Measurements from ENCODE around the gene PLEKHN1.
A peak's percentile ranks its signal among the peaks of the same experiment; 100 is the strongest.

PLEKHN1 gene

DNA sequence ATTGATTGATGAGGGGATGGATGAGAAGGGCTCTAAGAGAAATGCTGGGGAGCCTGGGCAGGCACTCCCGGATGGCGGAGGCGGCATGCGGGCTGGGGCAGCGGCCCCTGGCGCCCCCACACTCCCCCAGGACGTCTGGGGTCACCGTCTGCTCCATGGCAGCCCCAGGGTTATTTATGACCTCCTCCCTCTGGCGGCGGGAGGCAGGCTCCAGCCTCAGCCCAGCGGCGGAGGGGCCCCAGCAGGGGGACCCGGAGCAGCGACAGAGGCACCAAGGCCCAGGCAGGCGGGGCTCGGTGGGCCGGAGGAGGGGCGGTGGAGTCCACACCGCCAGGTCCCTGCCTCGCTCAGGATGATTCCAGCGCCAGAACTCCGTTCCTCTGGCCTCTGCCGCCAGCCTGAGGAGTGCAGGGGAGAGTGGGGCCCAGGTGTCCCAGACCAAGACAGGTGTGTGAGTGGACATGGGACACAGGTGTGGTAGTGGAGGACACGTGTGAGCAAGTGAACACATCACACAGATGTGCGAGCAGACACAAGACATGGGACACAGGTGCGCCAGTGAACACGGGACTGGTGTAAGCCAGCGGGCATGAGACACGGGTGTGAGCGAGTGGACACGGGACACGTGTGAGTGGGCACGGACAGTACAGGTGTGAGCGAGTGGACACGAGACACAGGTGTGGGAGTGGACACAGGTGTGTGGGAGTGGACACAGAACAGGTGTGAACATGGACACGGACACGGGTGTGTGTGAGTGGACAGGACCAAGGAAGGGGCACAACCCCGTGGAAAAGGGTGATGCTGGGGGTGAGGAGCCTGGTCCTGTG is 45.1 kb upstream of the PLEKHN1 start (continued):
- TF ChIP-seq, protein P1, sequence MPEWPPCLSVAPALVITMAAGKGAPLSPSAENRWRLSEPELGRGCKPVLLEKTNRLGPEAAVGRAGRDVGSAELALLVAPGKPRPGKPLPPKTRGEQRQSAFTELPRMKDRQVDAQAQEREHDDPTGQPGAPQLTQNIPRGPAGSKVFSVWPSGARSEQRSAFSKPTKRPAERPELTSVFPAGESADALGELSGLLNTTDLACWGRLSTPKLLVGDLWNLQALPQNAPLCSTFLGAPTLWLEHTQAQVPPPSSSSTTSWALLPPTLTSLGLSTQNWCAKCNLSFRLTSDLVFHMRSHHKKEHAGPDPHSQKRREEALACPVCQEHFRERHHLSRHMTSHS (tag by site-specific recombination; IDR thresholded peaks at IDR 0.05), result no peak
- TF ChIP-seq GFI1B (tag by site-specific recombination; IDR thresholded peaks at IDR 0.05) (no peak), HOXD13 (CRISPR knock-in tag; IDR thresholded peaks at IDR 0.05; ENCODE audit: borderline replicate concordance) (no peak), ZNF140 (tag by site-specific recombination; IDR thresholded peaks at IDR 0.05) (no peak), SCRT1 (tag by site-specific recombination; IDR thresholded peaks at IDR 0.05; ENCODE audit: borderline replicate concordance) (peak; percentile 93; the same call in 1 of the 2 replicates), ZFP37 (tag by site-specific recombination; IDR thresholded peaks at IDR 0.05) (peak; percentile 95), MYNN (tag by site-specific recombination; IDR thresholded peaks at IDR 0.05; ENCODE audit: borderline replicate concordance) (no peak), ZNF585B (tag by site-specific recombination; IDR thresholded peaks at IDR 0.05) (no peak), BCL11B (tag by site-specific recombination; IDR thresholded peaks at IDR 0.05; ENCODE audit: low read depth) (peak; percentile 64), ZNF155 (tag by site-specific recombination; IDR thresholded peaks at IDR 0.05) (no peak), SCRT2 (tag by site-specific recombination; IDR thresholded peaks at IDR 0.05) (peak; percentile 57; the same call in 1 of the 2 replicates), ZNF23 (tag by site-specific recombination; IDR thresholded peaks at IDR 0.05; ENCODE audit: borderline replicate concordance) (no peak), ZNF223 (tag by site-specific recombination; IDR thresholded peaks at IDR 0.05) (peak; percentile 48; the same call in 1 of the 2 replicates), ZNF221 (tag by site-specific recombination; IDR thresholded peaks at IDR 0.05; ENCODE audit: borderline replicate concordance) (no peak), EGR2 (tag by site-specific recombination; IDR thresholded peaks at IDR 0.05; ENCODE audit: low read depth) (peak; percentile 93), ZNF510 (tag by site-specific recombination; IDR thresholded peaks at IDR 0.05; ENCODE audit: insufficient replicate concordance) (no peak), ZNF394 (tag by site-specific recombination; IDR thresholded peaks at IDR 0.05; ENCODE audit: borderline replicate concordance) (no peak), ZNF623 (tag by site-specific recombination; IDR thresholded peaks at IDR 0.05) (peak; percentile 12; the same call in 1 of the 2 replicates), HOXC10 (CRISPR knock-in tag; IDR thresholded peaks at IDR 0.05) (no peak), ZNF19 (tag by site-specific recombination; IDR thresholded peaks at IDR 0.05; ENCODE audit: low read depth) (no peak), ZNF670 (tag by site-specific recombination; IDR thresholded peaks at IDR 0.05; ENCODE audit: low read depth) (no peak), ZNF112 (tag by site-specific recombination; IDR thresholded peaks at IDR 0.05) (no peak), KLF9 (tag by site-specific recombination; IDR thresholded peaks at IDR 0.05; ENCODE audit: low read depth) (peak; percentile 80), ZNF302 (tag by site-specific recombination; IDR thresholded peaks at IDR 0.05; ENCODE audit: low read depth) (no peak), ZNF366 (tag by site-specific recombination; conservative IDR thresholded peaks at IDR 0.05) (no peak), KLF8 (tag by site-specific recombination; IDR thresholded peaks at IDR 0.05) (peak; percentile 95), ZNF624 (tag by site-specific recombination; IDR thresholded peaks at IDR 0.05) (no peak), ZNF37A (tag by site-specific recombination; IDR thresholded peaks at IDR 0.05) (no peak), ZNF2 (tag by site-specific recombination; IDR thresholded peaks at IDR 0.05) (peak; percentile 85), ZEB2 (tag by site-specific recombination; IDR thresholded peaks at IDR 0.05) (peak; percentile 97), ZNF843 (tag by site-specific recombination; IDR thresholded peaks at IDR 0.05) (peak; percentile 71; the same call in 1 of the 2 replicates)
- TF ChIP-seq, protein P2, sequence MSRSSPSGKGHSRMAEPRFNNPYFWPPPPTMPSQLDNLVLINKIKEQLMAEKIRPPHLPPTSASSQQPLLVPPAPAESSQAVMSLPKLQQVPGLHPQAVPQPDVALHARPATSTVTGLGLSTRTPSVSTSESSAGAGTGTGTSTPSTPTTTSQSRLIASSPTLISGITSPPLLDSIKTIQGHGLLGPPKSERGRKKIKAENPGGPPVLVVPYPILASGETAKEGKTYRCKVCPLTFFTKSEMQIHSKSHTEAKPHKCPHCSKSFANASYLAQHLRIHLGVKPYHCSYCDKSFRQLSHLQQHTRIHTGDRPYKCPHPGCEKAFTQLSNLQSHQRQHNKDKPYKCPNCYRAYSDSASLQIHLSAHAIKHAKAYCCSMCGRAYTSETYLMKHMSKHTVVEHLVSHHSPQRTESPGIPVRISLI (tag by site-specific recombination; IDR thresholded peaks at IDR 0.05), result no peak
- TF ChIP-seq, protein P3, sequence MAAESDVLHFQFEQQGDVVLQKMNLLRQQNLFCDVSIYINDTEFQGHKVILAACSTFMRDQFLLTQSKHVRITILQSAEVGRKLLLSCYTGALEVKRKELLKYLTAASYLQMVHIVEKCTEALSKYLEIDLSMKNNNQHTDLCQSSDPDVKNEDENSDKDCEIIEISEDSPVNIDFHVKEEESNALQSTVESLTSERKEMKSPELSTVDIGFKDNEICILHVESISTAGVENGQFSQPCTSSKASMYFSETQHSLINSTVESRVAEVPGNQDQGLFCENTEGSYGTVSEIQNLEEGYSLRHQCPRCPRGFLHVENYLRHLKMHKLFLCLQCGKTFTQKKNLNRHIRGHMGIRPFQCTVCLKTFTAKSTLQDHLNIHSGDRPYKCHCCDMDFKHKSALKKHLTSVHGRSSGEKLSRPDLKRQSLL (tag by site-specific recombination; IDR thresholded peaks at IDR 0.05), result peak; percentile 80
- TF ChIP-seq, protein P4, sequence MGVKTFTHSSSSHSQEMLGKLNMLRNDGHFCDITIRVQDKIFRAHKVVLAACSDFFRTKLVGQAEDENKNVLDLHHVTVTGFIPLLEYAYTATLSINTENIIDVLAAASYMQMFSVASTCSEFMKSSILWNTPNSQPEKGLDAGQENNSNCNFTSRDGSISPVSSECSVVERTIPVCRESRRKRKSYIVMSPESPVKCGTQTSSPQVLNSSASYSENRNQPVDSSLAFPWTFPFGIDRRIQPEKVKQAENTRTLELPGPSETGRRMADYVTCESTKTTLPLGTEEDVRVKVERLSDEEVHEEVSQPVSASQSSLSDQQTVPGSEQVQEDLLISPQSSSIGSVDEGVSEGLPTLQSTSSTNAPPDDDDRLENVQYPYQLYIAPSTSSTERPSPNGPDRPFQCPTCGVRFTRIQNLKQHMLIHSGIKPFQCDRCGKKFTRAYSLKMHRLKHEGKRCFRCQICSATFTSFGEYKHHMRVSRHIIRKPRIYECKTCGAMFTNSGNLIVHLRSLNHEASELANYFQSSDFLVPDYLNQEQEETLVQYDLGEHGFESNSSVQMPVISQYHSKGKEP (tag by site-specific recombination; IDR thresholded peaks at IDR 0.05), result peak; percentile 62; the same call in 1 of the 2 replicates
- TF ChIP-seq, protein P5, sequence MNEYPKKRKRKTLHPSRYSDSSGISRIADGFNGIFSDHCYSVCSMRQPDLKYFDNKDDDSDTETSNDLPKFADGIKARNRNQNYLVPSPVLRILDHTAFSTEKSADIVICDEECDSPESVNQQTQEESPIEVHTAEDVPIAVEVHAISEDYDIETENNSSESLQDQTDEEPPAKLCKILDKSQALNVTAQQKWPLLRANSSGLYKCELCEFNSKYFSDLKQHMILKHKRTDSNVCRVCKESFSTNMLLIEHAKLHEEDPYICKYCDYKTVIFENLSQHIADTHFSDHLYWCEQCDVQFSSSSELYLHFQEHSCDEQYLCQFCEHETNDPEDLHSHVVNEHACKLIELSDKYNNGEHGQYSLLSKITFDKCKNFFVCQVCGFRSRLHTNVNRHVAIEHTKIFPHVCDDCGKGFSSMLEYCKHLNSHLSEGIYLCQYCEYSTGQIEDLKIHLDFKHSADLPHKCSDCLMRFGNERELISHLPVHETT (tag by site-specific recombination; IDR thresholded peaks at IDR 0.05), result peak; percentile 63; the same call in 1 of the 2 replicates

All from HEK293 (cell line).